H1 (cell line): Measurements from ENCODE around the gene LTF. TPM values are rescaled to one million over a fixed set of nuclear protein-coding genes. Genes with fewer than 3 reads are reported as not detected.

Experiments
- CTCF ChIA-PET: fragments of 300-600 bp; sonication (Branson Sonifier 250); formaldehyde crosslinking; loops from one replicate; lab custom pipeline; 2021; ENCODE audit not compliant: partially characterized antibody; lab: Charles Lee
- POLR2A ChIA-PET: fragments of 300-600 bp; sonication (Branson Sonifier 250); formaldehyde crosslinking; loops from one replicate; lab custom pipeline; 2021; ENCODE audit warnings: inconsistent platforms; ENCODE audit not compliant: partially characterized antibody; lab: Charles Lee
- DNase-seq, 2 experiments: peaks; one replicate each; pipeline versions ENCODE4 v3.0.0 to v3.0.0-alpha.2; 2010 to 2022; ENCODE audit warnings: low spot score in 2 of 2, low read depth in 1 of 2, mixed read lengths in 1 of 2
- FAIRE-seq: peaks from 2 replicates; lab custom pipeline; 2011; peaks lifted over from hg19 to GRCh38; lab: Jason Lieb, UNC
- H2AFZ ChIP-seq: 2 replicates; pipeline ENCODE4 v1.8.1; 2012; ENCODE audit warnings: low read length, inconsistent platforms
- H2AK5ac ChIP-seq: 2 replicates; pipeline ENCODE4 v1.6.1; 2013; ENCODE audit warnings: low read depth, low read length
- H2BK120ac ChIP-seq: replicated peaks from 2 replicates; pipeline ENCODE3; 2013; ENCODE audit warnings: low read depth, low read length, inconsistent platforms
- H2BK12ac ChIP-seq: 2 replicates; pipeline ENCODE4 v1.6.1; 2013; ENCODE audit warnings: low read depth, low read length
- H2BK15ac ChIP-seq: 2 replicates; pipeline ENCODE4 v1.6.1; 2013; ENCODE audit warnings: low read length
- H2BK20ac ChIP-seq: 2 replicates; pipeline ENCODE4 v1.6.1; 2013; ENCODE audit warnings: low read length
- H2BK5ac ChIP-seq: 2 replicates; pipeline ENCODE4 v1.6.1; 2013; ENCODE audit warnings: low read depth, low read length
- H3K14ac ChIP-seq: 2 replicates; pipeline ENCODE4 v1.6.1; 2013; ENCODE audit warnings: inconsistent platforms; ENCODE audit not compliant: insufficient read length
- H3K18ac ChIP-seq: 2 replicates; pipeline ENCODE4 v1.6.1; 2013; ENCODE audit warnings: low read length; ENCODE audit errors: extremely low read depth
- H3K23ac ChIP-seq: 2 replicates; pipeline ENCODE4 v1.6.1; 2013; ENCODE audit warnings: inconsistent platforms; ENCODE audit not compliant: insufficient read length
- H3K23me2 ChIP-seq: 2 replicates; pipeline ENCODE4 v1.6.1; 2013; ENCODE audit warnings: low read depth, low read length
- H3K27ac ChIP-seq: 2 replicates; pipeline ENCODE4 v1.6.1; 2011; ENCODE audit warnings: low read depth, low read length, inconsistent platforms
- H3K27me3 ChIP-seq, 4 experiments: replicated peaks in 1 of 4; 1 replicate in 1 of 4; 2 replicates in 3 of 4; pipeline versions ENCODE4 v1.6.1 to v1.8.1; 2011 to 2013; ENCODE audit warnings: low read length in 3 of 4, mild to moderate bottlenecking in 3 of 4, inconsistent platforms in 2 of 4, mixed read lengths in 2 of 4, moderate library complexity in 1 of 4; ENCODE audit not compliant: control insufficient read depth in 3 of 4, insufficient read depth in 3 of 4; ENCODE audit errors: extremely low read depth in 1 of 4
- H3K36me3 ChIP-seq, 4 experiments: 2 replicates each; pipeline versions ENCODE4 v1.6.1 to v1.8.1; 2011 to 2013; ENCODE audit warnings: mild to moderate bottlenecking in 4 of 4, low read length in 3 of 4, moderate library complexity in 2 of 4, control low read depth in 1 of 4, inconsistent platforms in 1 of 4; ENCODE audit not compliant: insufficient read depth in 4 of 4, control insufficient read depth in 2 of 4
- H3K4ac ChIP-seq: replicated peaks from 2 replicates; pipeline ENCODE3; 2013; ENCODE audit warnings: low read length, low read depth, mixed read lengths, inconsistent platforms; ENCODE audit not compliant: insufficient read length
- H3K4me1 ChIP-seq, 4 experiments: replicated peaks in 1 of 4; 1 replicate in 1 of 4; 2 replicates in 3 of 4; pipeline versions ENCODE4 v1.6.1 to v1.8.1; 2011 to 2013; ENCODE audit warnings: low read length in 3 of 4, inconsistent platforms in 2 of 4, mixed read lengths in 1 of 4; ENCODE audit not compliant: insufficient read depth in 4 of 4, control insufficient read depth in 3 of 4
- H3K4me2 ChIP-seq, 2 experiments: 2 replicates each; pipeline versions ENCODE4 v1.6.1 to v1.8.1; 2011 to 2013; ENCODE audit warnings: low read depth in 2 of 2, low read length in 2 of 2, control low read depth in 1 of 2, inconsistent platforms in 1 of 2, mild to moderate bottlenecking in 1 of 2; ENCODE audit not compliant: insufficient read depth in 1 of 2
- H3K4me3 ChIP-seq, 4 experiments: fragments of 200-600, 300-600 bp in 1 of 4; sonication (generic), shearing (Covaris generic), sonication (Bioruptor Twin) in 1 of 4; 2 replicates each; pipeline versions ENCODE4 v1.5.1 to v1.8.1; 2011 to 2016; ENCODE audit warnings: low read length in 4 of 4, low read depth in 3 of 4, control low read depth in 2 of 4, inconsistent platforms in 2 of 4, mild to moderate bottlenecking in 2 of 4, mixed read lengths in 1 of 4, moderate library complexity in 1 of 4; ENCODE audit not compliant: insufficient read depth in 2 of 4; ENCODE audit errors: extremely low read depth in 1 of 4
- H3K56ac ChIP-seq: replicated peaks from 2 replicates; pipeline ENCODE3; 2013; ENCODE audit warnings: low read depth, mild to moderate bottlenecking, mixed read lengths, low read length, inconsistent platforms; ENCODE audit not compliant: insufficient read length
- H3K79me1 ChIP-seq: 2 replicates; pipeline ENCODE4 v1.6.1; 2013; ENCODE audit warnings: low read depth, low read length, control low read depth
- H3K79me2 ChIP-seq, 2 experiments: 2 replicates each; pipeline versions ENCODE4 v1.6.1 to v1.8.1; 2012 to 2013; ENCODE audit warnings: low read length in 2 of 2, mild to moderate bottlenecking in 2 of 2, inconsistent platforms in 1 of 2; ENCODE audit not compliant: insufficient read depth in 2 of 2, control insufficient read depth in 1 of 2
- H3K9ac ChIP-seq, 4 experiments: replicated peaks in 1 of 4; 1 replicate in 1 of 4; 2 replicates in 3 of 4; pipeline versions ENCODE4 v1.6.1 to v1.8.1; 2011 to 2013; ENCODE audit warnings: low read depth in 3 of 4, low read length in 3 of 4, control low read depth in 2 of 4, mild to moderate bottlenecking in 2 of 4, moderate library complexity in 2 of 4, inconsistent platforms in 1 of 4; ENCODE audit errors: extremely low read depth in 1 of 4
- H3K9me3 ChIP-seq, 2 experiments: 2 replicates each; pipeline versions ENCODE4 v1.6.1 to v1.8.1; 2012 to 2013; ENCODE audit warnings: mild to moderate bottlenecking in 2 of 2, moderate library complexity in 2 of 2, control low read depth in 1 of 2, inconsistent platforms in 1 of 2, low read depth in 1 of 2, low read length in 1 of 2, mixed read lengths in 1 of 2; ENCODE audit not compliant: insufficient read depth in 2 of 2
- H4K20me1 ChIP-seq, 2 experiments: replicated peaks in 1 of 2; 2 replicates each; pipeline versions ENCODE3 to v1.8.1; 2011 to 2013; ENCODE audit warnings: inconsistent platforms in 2 of 2, low read length in 2 of 2, mild to moderate bottlenecking in 1 of 2; ENCODE audit not compliant: insufficient read depth in 2 of 2, control insufficient read depth in 1 of 2
- H4K5ac ChIP-seq: 2 replicates; pipeline ENCODE4 v1.6.1; 2013; ENCODE audit warnings: low read length, low read depth, mixed read lengths, inconsistent platforms; ENCODE audit not compliant: insufficient read length
- H4K8ac ChIP-seq: 2 replicates; pipeline ENCODE4 v1.8.0; 2013; ENCODE audit warnings: mild to moderate bottlenecking, moderate library complexity, low read length, inconsistent platforms; ENCODE audit not compliant: insufficient read depth; ENCODE audit errors: extremely low read depth
- H4K91ac ChIP-seq: replicated peaks from 2 replicates; pipeline ENCODE3; 2013; ENCODE audit warnings: low read length, mixed read lengths, inconsistent platforms; ENCODE audit not compliant: insufficient read length
- ASH2L ChIP-seq: fragments of 200-600, 300-600 bp; sonication (generic); IDR thresholded peaks from one replicate; pipeline ENCODE4 v1.7.1; 2017; ENCODE audit warnings: low read length
- BRCA1 ChIP-seq: IDR thresholded peaks from 2 replicates; pipeline ENCODE4 v1.6.1; 2012; ENCODE audit warnings: low read depth, low read length, improper control_type of control experiment
- CTBP2 ChIP-seq: IDR thresholded peaks from 2 replicates; pipeline ENCODE4 v1.7.0; 2011; ENCODE audit warnings: borderline replicate concordance, mild to moderate bottlenecking, moderate library complexity, mixed read lengths, low read length; ENCODE audit not compliant: insufficient read depth, insufficient read length
- EP300 ChIP-seq, 2 experiments: IDR thresholded peaks; 1 replicate in 1 of 2; 2 replicates in 1 of 2; pipeline ENCODE4 v1.6.1; 2011 to 2012; ENCODE audit warnings: low read depth in 2 of 2, low read length in 2 of 2, mild to moderate bottlenecking in 2 of 2, borderline replicate concordance in 1 of 2, inconsistent platforms in 1 of 2, moderate library complexity in 1 of 2
- KDM1A ChIP-seq: fragments of 200-600, 300-600 bp; sonication (generic); IDR thresholded peaks from 2 replicates; pipeline ENCODE4 v1.7.1; 2016; ENCODE audit warnings: mild to moderate bottlenecking, low read length, borderline replicate concordance
- MAX ChIP-seq: IDR thresholded peaks from 2 replicates; pipeline ENCODE4 v1.6.1; 2012; ENCODE audit warnings: inconsistent platforms
- NANOG ChIP-seq: IDR thresholded peaks from 2 replicates; pipeline ENCODE4 v1.6.1; 2011; ENCODE audit warnings: low read length, low read depth, mild to moderate bottlenecking, inconsistent platforms; ENCODE audit not compliant: insufficient read depth, poor library complexity, severe bottlenecking
- POU5F1 ChIP-seq: IDR thresholded peaks from 2 replicates; pipeline ENCODE4 v1.6.1; 2011; ENCODE audit warnings: low read depth, mild to moderate bottlenecking, low read length, moderate library complexity
- RAD21 ChIP-seq, 2 experiments: IDR thresholded peaks in 1 of 2; conservative IDR thresholded peaks in 1 of 2; 2 replicates each; pipeline ENCODE4 v1.6.1; 2011; ENCODE audit warnings: low read depth in 2 of 2, low read length in 2 of 2, improper control_type of control experiment in 1 of 2, inconsistent platforms in 1 of 2, mild to moderate bottlenecking in 1 of 2, moderate library complexity in 1 of 2
- RNF2 ChIP-seq: fragments of 200-900, 300-1000 bp; sonication (generic); IDR thresholded peaks from 2 replicates; pipeline ENCODE4 v1.7.1; 2016; ENCODE audit warnings: borderline replicate concordance, low read depth, mild to moderate bottlenecking, antibody characterized with exemption, low read length; ENCODE audit not compliant: poor library complexity, severe bottlenecking; ENCODE audit errors: missing control alignments
- SIN3A ChIP-seq, 2 experiments: IDR thresholded peaks in 1 of 2; conservative IDR thresholded peaks in 1 of 2; 2 replicates each; pipeline ENCODE4 v1.6.1; 2011 to 2012; ENCODE audit warnings: low read length in 2 of 2, improper control_type of control experiment in 1 of 2, low read depth in 1 of 2, mild to moderate bottlenecking in 1 of 2
- WGBS, 2 experiments: shearing (Covaris generic) in 1 of 2; methylation state at CpG; one replicate each; pipeline versions ENCODE4 v1.1.6 to v1.1.7; 2013 to 2015; ENCODE audit warnings: low lambda C conversion rate in 2 of 2, mixed read lengths in 2 of 2, inconsistent platforms in 1 of 2, low coverage in 1 of 2, missing lambda C conversion rate in 1 of 2; ENCODE audit not compliant: insufficient replicate concordance in 2 of 2, insufficient coverage in 1 of 2, insufficient read length in 1 of 2; ENCODE audit errors: extremely low coverage in 1 of 2, missing lambda C conversion rate in 1 of 2; 5-methylcytosine and 5-hydroxymethylcytosine counted together
- polyA plus RNA-seq, 7 experiments: library from polyadenylated mRNA; depleted of rRNA in 3 of 7; stranded (reverse) in 5 of 7; unstranded in 2 of 7; fragments of >200 nt in 5 of 7; fragments of 200-250 nt in 2 of 7; gene quantifications; 1 replicate in 5 of 7; 2 replicates in 1 of 7; 4 replicates in 1 of 7; pipeline versions ENCODE4 v1.2.1 to v1.2.3, GENCODE V29; 2011 to 2013; ENCODE audit warnings: missing spikeins in 2 of 7, mixed read lengths in 2 of 7
- total RNA-seq: library from RNA; stranded (reverse); fragmentation: NEBNext Ultra II Directional; extraction: Animal tissue kit (Norgen Biotek cat#: 25700); gene quantifications from 2 replicates; pipeline ENCODE4 v1.2.1, GENCODE V29; 2021

The LTF gene
- total and polyA plus RNA-seq, 2 of the 8 experiments (the other 6 are each of a cell fraction or from before 2014, with no cell fraction given) = 0.23 to 0.99 TPM

GRCh38 chr3:46416125-46416810 is 48.4 kb downstream of the LTF start:
- Histone ChIP-seq H4K91ac (no peak overlapping the region), H2AFZ (0 out of 2 replicates have a peak overlapping the region, but pooled peaks have one; percentile 16), H2BK120ac (no peak overlapping the region), H3K56ac (no peak overlapping the region), H3K27me3 (no peaks in the 10 kb centered on the region), H2BK5ac (no peak overlapping the region), H3K79me1 (no peaks in the 10 kb centered on the region), H2AK5ac (no peak overlapping the region), H2BK12ac (no peak overlapping the region), H4K8ac (no peak overlapping the region), H3K27ac (no peak overlapping the region), H3K4ac (no peak overlapping the region), H4K5ac (no peak overlapping the region), H3K4me1 (peaks cover 0 to 6% (median 5%) of the 10 kb centered on the region in 4 experiments; a peak in 4 of 7 replicates), H3K36me3 (no peaks in the 10 kb centered on the region), H2BK15ac (no peak overlapping the region), H3K4me3 (no peak overlapping the region), H3K23ac (no peak overlapping the region), H3K14ac (no peak overlapping the region), H3K23me2 (no peaks in the 10 kb centered on the region), H3K18ac (no peak overlapping the region), H3K79me2 (no peaks in the 10 kb centered on the region), H3K9me3 (no peaks in the 10 kb centered on the region), H3K9ac (no peak overlapping the region), H2BK20ac (no peak overlapping the region), H4K20me1 (no peaks in the 10 kb centered on the region), H3K4me2 (no peak overlapping the region)
- ChIA-PET POLR2A (no interaction called here), CTCF (interaction anchor here (0.8 to 2.1 kb wide), 7 partner anchors 8 to 201 kb away, joined by 3 to 5 read pairs (median 4); no protein-coding TSS in a partner anchor)
- DNase-seq (no peak), FAIRE-seq (no peak)
- WGBS, 2 experiments = 87% methylated on average over 10 of the region's 10 CpGs; no CpG with 5 or more reads in 1 of the 2 experiments
- no peak for TF ChIP-seq EP300 (IDR thresholded peaks at IDR 0.05; ENCODE audit: borderline replicate concordance in 1 of 2, low read depth in 2 of 2, low read length in 2 of 2)
- TF ChIP-seq SIN3A (conservative IDR thresholded peaks at IDR 0.05 in 1 of 2, IDR thresholded peaks at IDR 0.05 in 1 of 2; ENCODE audit: low read depth in 1 of 2, low read length in 2 of 2) = no peak
- TF ChIP-seq RNF2 = no peak
- TF ChIP-seq ASH2L = no peak
- no peak for TF ChIP-seq RAD21 (IDR thresholded peaks at IDR 0.05 in 1 of 2, conservative IDR thresholded peaks at IDR 0.05 in 1 of 2; ENCODE audit: low read depth in 2 of 2, low read length in 2 of 2)
- no peak for TF ChIP-seq BRCA1
- TF ChIP-seq KDM1A = no peak
- no peak for TF ChIP-seq CTBP2
- TF ChIP-seq POU5F1 = no peak
- TF ChIP-seq MAX = no peak
- no peak for TF ChIP-seq NANOG
